Spleen (tissue), 7 donors: ENCODE data around the gene OTOS.

Source experiments
- POLR2A ChIP-seq, 3 donors: fragments of 450-650 bp; IDR thresholded peaks; one replicate each; pipeline ENCODE4 v1.5.1; 2017; ENCODE audit warnings: antibody characterized with exemption in 3 of 3, mild to moderate bottlenecking in 1 of 3
- POLR2AphosphoS5 ChIP-seq, 3 donors: sonication (generic); formaldehyde crosslinking; IDR thresholded peaks; one replicate each; pipeline ENCODE4 v1.5.1; 2017; ENCODE audit warnings: antibody characterized with exemption in 3 of 3
- TF ChIP-seq, protein P1 (sequence below), 11 experiments: fragments of 200-600 bp in 7 of 11; fragments of 450-650 bp in 4 of 11; sonication (generic) in 4 of 11; IDR thresholded peaks in 8 of 11; conservative IDR thresholded peaks in 3 of 11; 1 replicate in 7 of 11; 2 replicates in 4 of 11; pipeline versions ENCODE4 v1.4.0 to v1.8.0; 2016 to 2021; ENCODE audit warnings: antibody characterized with exemption in 11 of 11, inconsistent platforms in 4 of 11, mild to moderate bottlenecking in 1 of 11
- donor health status: DM: no; HTN: no; CAD: no; lungs with moderate emphysema.
- donor health status: DM: no; HTN: no; CAD: no.
- donor health status: DM: no; HTN: no; CAD: no.

DNA sequence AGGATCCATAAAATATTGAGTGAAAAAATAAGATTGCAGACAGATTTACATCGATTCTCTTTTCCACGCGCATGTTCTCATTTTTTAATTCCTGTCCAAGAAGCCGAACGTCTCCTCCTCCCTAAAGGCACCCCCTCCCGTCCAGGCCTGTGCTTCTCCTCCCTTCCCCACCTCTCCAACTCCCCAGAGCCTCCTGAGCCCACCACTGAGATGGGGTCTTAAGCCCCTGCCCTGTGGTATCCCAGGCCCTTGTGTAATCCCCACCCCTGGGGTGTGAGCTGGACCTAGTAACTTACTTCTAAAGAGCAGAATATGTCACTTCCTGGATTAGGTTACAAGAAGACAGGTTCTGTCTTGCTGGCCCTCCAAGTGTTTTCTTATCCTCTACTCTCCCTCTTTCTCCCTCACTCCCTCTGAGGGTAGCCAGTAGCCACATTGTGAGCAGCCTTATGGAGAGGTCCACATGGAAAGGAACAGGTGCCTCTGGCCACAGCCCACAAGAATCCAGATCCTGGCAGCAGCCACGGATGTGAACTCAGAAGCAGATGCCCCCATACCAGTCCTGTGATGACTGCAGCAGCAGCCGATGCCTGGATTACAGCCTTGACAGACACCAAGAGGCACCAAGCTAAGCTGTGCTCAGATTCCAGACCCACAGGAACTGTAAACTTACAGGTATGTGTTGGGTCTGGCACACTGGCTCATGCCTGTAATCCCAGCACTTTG lies 39.6 kb upstream of the OTOS start:
- TF ChIP-seq, protein P1, sequence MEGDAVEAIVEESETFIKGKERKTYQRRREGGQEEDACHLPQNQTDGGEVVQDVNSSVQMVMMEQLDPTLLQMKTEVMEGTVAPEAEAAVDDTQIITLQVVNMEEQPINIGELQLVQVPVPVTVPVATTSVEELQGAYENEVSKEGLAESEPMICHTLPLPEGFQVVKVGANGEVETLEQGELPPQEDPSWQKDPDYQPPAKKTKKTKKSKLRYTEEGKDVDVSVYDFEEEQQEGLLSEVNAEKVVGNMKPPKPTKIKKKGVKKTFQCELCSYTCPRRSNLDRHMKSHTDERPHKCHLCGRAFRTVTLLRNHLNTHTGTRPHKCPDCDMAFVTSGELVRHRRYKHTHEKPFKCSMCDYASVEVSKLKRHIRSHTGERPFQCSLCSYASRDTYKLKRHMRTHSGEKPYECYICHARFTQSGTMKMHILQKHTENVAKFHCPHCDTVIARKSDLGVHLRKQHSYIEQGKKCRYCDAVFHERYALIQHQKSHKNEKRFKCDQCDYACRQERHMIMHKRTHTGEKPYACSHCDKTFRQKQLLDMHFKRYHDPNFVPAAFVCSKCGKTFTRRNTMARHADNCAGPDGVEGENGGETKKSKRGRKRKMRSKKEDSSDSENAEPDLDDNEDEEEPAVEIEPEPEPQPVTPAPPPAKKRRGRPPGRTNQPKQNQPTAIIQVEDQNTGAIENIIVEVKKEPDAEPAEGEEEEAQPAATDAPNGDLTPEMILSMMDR (IDR thresholded peaks at IDR 0.05 in 8 of 11, conservative IDR thresholded peaks at IDR 0.05 in 3 of 11): no peak
- TF ChIP-seq POLR2AphosphoS5 (IDR thresholded peaks at IDR 0.05) (no peak), POLR2A (IDR thresholded peaks at IDR 0.05) (no peak)
